Neural progenitor cell (in vitro differentiated cells): ENCODE measurements around the gene ERN1.

Experiments used
- CTCF ChIP-seq: fragments of 200-600 bp; sonication (generic); IDR thresholded peaks from 2 replicates; pipeline ENCODE4 v1.5.1; 2017; ENCODE audit warnings: antibody characterized with exemption, mild to moderate bottlenecking
- EZH2phosphoT487 ChIP-seq: fragments of 200-600 bp; sonication (generic); IDR thresholded peaks from 2 replicates; pipeline ENCODE4 v1.6.1; 2017; ENCODE audit warnings: antibody characterized with exemption

DNA sequence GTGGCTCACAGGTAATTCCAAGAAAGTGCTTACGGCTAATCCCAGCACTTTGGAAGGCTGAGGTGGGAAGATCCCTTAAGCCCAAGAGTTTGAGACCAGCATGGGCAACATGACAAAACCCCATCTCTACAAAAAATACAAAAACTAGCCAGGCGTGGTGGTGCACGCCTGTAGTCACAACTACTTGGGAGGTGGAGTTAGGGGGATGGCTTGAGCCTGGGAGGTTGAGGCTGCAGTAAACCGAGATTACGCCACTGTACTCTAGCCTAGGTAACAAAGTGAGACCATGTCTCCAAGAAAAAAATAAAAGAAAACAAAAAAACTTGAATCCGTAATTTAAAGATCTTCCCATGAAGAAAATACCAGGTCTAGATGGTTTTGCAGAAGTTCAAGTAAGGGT lies 114.5 kb downstream of the ERN1 start:
- TF ChIP-seq CTCF (no peak), EZH2phosphoT487 (no peak)
